ENCODE results near the gene CFAP91.

- TF ChIP-seq, protein P1, sequence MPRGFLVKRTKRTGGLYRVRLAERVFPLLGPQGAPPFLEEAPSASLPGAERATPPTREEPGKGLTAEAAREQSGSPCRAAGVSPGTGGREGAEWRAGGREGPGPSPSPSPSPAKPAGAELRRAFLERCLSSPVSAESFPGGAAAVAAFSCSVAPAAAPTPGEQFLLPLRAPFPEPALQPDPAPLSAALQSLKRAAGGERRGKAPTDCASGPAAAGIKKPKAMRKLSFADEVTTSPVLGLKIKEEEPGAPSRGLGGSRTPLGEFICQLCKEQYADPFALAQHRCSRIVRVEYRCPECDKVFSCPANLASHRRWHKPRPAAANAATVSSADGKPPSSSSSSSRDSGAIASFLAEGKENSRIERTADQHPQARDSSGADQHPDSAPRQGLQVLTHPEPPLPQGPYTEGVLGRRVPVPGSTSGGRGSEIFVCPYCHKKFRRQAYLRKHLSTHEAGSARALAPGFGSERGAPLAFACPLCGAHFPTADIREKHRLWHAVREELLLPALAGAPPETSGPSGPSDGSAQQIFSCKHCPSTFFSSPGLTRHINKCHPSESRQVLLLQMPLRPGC (tag by site-specific recombination; IDR thresholded peaks at IDR 0.05): no peak
- no peak for TF ChIP-seq PATZ1 (tag by site-specific recombination; IDR thresholded peaks at IDR 0.05)
- no peak for TF ChIP-seq CTCF (tag by site-specific recombination; IDR thresholded peaks at IDR 0.05)
- TF ChIP-seq ZNF211 (tag by site-specific recombination; IDR thresholded peaks at IDR 0.05; ENCODE audit: low read depth): no peak
- no peak for TF ChIP-seq ZNF777 (tag by site-specific recombination; IDR thresholded peaks at IDR 0.05; ENCODE audit: borderline replicate concordance)
Measured at GRCh38 chr3:119672776-119673175, 30.0 kb upstream of the CFAP91 start.
